ELR (cell line): ENCODE data around the gene WBP11.

Experiments
- DNase-seq: peaks from one replicate; pipeline ENCODE4 v3.0.0-alpha.2; 2015; ENCODE audit warnings: low read depth

Gene WBP11

GRCh38 chr12:14824012-14824634 is 20.8 kb upstream of the WBP11 start:
- peak; percentile 60 for DNase-seq

DNA sequence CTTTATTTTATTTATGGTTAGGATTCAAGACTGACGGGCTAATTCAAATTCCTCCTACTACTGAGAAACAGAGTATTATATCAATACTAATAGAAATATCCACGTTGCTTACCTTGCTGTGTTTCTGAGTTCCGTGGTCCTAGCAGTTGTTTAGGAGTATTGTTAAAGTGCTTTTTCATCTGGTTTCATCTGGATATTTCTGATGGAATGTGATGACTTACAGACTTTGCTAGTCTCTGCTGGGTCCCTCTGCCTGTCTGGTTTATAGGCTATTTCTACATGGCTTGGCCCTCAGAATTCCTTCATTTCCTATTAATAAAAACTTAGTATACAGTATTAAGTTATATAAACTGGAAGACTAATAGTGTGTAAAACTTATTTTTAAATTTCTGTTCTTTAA is 10.7 kb upstream of the WBP11 start, which contains the start of gene SMCO3:
SMCO3 (minus strand) TSS at position 169 of the 400 bp plus-strand sequence. CDS start 7,502 bp downstream, outside the sequence.
- no peak for DNase-seq

DNA sequence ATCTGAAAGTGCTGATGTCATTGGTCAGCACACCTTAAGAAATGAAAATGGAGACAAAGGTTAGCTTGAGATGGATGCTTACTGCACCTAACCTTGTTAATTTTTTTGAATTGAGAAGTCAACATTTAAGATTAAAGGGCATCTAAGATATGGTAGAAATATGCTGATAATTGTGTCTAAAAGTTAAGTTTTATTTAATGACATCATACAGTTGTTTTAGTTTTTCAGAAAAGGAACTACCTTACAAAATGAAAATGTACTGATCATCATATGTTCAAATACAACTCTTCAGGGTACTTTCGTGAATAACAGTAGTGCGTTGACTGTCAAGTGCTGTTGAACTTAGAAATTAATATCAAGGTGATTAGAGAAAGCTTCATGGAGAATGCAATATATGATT is 8.2 kb upstream of the WBP11 start:
- no peak for DNase-seq

- DNase-seq: peak; percentile 58
These were observed 7.7 kb upstream of the WBP11 start for GRCh38 chr12:14810953-14811483.

DNA sequence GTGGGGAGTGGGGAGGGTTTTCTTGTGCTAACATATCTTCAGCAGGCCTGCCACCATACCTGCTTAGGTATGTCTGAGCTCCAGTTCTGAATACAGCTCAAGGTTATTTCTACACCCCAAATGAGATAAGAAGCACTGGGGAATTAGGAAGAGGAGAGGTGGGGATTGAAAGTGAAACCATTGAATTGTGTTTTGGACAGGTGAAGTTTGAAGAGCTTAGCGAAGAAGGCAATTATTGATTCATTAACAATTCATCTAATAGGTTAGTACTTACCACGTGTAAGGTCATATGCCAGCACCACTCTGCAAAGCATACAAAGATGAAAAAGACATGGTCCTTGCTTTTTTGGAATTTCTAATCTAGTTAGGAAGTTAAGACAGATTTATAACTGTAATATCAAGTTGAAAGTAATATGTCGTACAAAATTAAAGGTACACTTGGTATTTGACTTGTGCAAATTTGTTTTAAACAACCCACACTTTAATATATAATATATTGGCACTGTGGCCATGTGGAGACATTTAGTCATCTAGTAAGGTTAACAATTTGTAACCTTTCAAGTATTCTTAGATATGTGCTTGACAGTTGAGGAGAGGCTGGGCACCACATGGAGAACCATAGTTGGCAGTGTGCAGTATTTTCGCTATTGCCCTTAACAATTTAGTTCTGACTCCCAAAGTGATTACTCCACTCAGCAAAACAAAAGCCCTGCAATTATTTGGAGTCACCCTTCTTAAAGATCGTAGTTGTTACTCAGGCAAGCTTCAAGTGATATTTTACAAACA is 7.1 kb upstream of the WBP11 start:
- no peak for DNase-seq

- DNase-seq: no peak
These were observed 517 bp upstream of the WBP11 start for GRCh38 chr12:14803830-14804160.

DNA sequence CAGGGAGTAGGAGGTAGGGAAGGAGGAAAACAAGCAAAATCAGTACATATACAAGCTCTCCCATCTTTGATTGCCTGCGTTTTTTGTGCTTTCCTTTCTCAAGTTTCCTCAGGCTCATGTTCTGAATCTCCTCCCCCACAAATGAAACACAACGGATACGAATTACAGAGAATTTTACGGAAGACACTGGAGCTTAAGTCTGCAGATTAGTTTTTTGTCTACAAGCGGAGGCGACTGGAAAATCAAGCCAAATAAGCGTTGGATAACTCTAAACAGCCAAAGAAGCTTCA is 612 bp downstream of the WBP11 start:
- no peak for DNase-seq

DNA sequence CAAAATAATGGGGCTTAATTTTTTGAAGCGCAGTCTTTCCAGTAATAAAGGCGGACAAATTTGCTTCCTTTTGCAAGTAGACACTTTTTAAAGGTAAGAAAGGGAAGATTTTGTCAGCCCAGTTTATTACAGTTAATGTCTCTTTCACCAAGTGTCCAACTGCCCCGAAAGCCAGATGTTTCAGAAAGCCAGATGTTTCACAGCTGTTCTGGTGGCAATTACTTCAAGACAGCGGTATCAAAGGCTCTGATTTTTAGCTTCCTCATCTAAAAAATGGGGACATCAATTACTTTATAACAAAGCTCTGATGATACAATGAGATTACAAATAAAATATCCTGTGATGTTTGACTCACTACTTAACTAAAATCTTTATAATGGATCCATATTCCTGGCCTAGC is 1.0 kb downstream of the WBP11 start:
- no peak for DNase-seq

DNA sequence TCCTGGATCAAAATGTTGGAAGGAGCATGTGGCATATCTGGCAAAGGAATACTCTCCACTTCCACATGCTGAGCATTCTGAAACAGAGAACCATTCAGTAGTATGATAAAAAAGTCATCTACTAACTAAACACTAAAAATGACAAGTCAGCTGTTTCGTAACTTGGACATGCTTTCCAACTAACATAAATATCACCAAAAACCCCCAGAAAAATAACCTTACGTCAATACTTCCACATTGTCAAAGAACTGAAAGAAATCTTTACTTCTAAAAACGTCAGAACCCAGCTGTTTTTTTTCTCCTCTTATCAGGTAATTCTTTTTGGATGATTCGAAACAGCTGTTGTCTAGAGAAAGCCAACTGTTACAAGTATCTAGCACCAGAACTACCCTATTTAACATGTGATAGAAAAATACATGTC is 8.2 kb downstream of the WBP11 start:
- DNase-seq: no peak

GRCh38 chr12:14785568-14785967 is 17.7 kb downstream of the WBP11 start:
- no peak for DNase-seq

GRCh38 chr12:14784471-14784870 is 18.8 kb downstream of the WBP11 start:
- no peak for DNase-seq

DNA sequence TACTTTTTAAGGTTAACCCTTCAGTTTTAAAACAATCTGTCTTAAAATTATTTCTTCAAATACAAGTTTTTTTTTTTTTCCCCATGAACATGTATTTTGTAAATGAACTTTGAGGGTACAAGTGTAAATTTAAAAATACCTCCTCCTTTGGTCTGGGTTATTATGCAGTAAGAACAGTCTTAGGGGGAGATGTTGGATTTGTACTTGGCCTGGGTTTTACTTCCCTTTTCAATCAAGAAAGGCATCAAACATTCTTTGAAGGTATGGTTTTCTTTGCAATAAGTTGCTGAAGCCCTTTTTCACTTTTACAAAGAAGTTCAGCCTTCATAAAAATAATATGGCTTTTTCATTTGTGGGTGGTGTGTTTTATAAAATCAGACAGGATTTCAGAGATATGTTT is 20.5 kb downstream of the WBP11 start:
- no peak for DNase-seq

GRCh38 chr12:14781563-14781962 is 21.7 kb downstream of the WBP11 start:
- DNase-seq: no peak

DNA sequence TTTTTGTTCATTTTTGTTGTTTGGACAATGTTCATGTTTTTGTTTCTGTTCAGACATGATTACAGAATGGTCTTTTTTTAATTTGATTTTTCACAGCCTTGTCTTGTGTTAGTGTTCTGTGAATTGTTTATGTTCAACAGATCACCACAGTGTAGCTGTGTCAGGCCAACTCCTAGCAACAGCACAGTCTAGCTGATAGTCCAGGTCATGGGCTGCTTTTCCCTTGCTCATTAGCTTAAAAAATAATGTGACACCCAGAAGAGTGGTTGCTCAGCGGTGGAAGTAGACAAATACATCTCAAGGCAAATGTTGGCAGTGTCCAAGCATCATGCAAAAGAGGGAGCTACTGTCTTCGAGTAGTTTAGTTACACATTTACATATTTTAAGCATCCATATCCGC is 22.4 kb downstream of the WBP11 start:
- no peak for DNase-seq

DNA sequence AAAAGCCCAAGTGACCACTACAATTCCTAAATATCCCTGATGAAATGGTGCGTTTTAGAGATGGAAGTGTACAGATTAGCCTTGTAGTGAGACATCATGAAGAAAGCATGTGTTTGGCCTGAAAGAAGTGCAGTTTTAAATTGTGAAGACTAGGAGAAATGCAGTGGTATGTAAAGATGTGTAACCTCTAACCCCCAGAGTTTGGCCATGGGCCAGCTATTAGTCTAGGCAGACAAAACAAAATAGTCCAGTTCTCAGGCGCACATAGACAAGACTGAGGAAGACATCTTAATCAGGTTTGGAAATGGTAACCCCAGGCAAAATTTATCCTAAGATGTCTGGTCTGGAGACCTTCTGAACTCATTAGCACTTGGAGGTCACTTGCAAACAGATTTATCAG is 23.4 kb downstream of the WBP11 start:
- no peak for DNase-seq

GRCh38 chr12:14777271-14777670 is 26.0 kb downstream of the WBP11 start:
- DNase-seq: peak; percentile 28

- DNase-seq: peak; percentile 47
These were observed 26.9 kb downstream of the WBP11 start for GRCh38 chr12:14776236-14776961.

DNA sequence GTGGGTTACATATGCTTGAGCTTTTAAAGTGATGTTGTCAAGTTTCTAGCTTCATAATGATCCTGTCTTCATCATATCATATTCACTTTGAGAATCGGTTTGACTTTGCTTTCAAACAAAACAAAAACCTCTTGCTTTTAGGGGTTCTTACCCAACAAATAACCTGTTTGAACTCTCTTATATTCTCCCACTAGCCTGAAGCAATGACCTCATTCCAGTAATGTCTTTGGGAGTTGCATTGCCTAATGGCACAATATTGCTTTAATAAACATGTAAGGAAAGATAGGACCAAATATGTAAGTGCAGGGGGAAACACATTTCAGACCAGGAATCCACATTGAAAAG is 27.7 kb downstream of the WBP11 start:
- DNase-seq: peak; percentile 56

DNA sequence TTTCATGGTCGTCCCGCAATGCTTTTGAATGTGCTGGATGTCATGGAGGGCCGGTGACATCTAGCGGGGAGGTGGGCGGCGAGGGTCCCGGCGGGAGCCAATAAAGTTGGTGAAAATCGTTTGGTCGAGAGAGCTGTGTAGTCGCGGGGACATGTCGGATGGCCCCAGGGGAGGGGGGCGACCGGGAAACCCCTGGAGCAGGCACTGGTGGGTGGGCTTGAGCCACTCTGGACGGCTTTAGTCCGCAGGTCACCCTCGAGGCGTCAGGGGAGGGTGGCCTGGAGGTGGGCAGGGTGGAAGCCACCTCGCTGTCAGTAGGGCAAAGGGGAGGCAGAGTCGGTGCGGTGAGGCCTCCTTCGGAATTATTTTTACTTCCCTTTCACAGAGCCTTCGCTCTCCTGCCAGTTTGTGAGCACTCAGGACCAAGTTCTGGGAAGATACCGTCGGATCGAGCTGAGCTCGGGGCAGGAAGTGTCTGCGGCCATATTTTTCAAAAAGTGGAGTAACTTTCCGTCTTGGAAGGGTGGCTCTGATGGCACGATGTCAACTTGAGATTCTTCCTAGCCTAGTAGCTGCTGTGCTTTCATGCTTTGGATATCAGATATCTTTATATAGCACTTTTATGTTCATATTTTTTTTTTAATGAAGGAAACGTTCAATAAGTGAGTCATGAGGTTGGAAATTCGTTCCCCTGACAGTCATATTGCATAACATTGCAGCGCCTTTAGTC is 28.2 kb downstream of the WBP11 start:
- peak; percentile 65 for DNase-seq

GRCh38 chr12:14774074-14774905 is 29.0 kb downstream of the WBP11 start:
- peak; percentile 97 for DNase-seq

GRCh38 chr12:14773685-14774073 is 29.6 kb downstream of the WBP11 start:
- DNase-seq: no peak

DNA sequence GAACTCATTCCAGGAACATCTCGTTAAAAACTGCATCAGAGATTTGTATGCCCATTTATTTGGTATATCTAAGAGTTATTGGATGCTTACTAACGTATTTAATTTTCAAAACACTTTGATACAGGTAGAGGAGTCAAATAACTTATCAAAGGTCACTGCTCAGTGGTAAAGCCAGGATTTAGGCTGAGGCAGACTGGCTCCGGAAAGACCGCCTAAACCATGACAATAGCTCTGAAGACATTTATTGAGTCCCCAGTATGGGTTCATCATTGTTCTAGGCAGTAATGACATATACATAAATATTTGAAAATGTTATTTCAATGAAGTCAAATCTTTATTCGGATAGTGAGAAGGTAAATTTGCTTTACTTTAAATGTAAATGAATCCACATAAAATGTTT is 30.3 kb downstream of the WBP11 start:
- no peak for DNase-seq
